Bronchial epithelial cell (primary cell): ENCODE measurements around the gene OPCML. TPM values are rescaled to one million over a fixed set of nuclear protein-coding genes. Genes with fewer than 3 reads are reported as not detected.

Source experiments
- DNase-seq: peaks from one replicate; pipeline ENCODE4 v3.0.0-alpha.2; 2010; ENCODE audit warnings: low read depth
- FAIRE-seq: peaks from 2 replicates; lab custom pipeline; 2011; peaks lifted over from hg19 to GRCh38; lab: Jason Lieb, UNC
- H3K27me3 ChIP-seq: 2 replicates; pipeline ENCODE4 v1.5.1; 2011; ENCODE audit warnings: low read length; ENCODE audit not compliant: control insufficient read depth, insufficient read depth
- H3K36me3 ChIP-seq: 2 replicates; pipeline ENCODE4 v1.5.1; 2011; ENCODE audit warnings: low read length; ENCODE audit not compliant: control insufficient read depth, insufficient read depth
- H3K4me3 ChIP-seq: 2 replicates; pipeline ENCODE4 v1.5.1; 2011; ENCODE audit warnings: mild to moderate bottlenecking, low read depth, low read length, control low read depth
- total RNA-seq: library from RNA; depleted of rRNA; stranded (reverse); fragments of >200 nt; gene quantifications from 2 replicates; pipeline ENCODE4 v1.2.1, GENCODE V29; 2014
- TF ChIP-seq, protein P1 (sequence below): IDR thresholded peaks from 2 replicates; pipeline ENCODE4 v1.5.1; 2011; ENCODE audit warnings: mild to moderate bottlenecking, moderate library complexity, low read length, control low read depth, inconsistent platforms; ENCODE audit not compliant: insufficient read depth, severe bottlenecking

OPCML gene
- total RNA-seq, 1 donor from 2014 or later = not detected

GRCh38 chr11:132620423-132620822, 911.9 kb downstream of the OPCML start:
- TF ChIP-seq, protein P1, sequence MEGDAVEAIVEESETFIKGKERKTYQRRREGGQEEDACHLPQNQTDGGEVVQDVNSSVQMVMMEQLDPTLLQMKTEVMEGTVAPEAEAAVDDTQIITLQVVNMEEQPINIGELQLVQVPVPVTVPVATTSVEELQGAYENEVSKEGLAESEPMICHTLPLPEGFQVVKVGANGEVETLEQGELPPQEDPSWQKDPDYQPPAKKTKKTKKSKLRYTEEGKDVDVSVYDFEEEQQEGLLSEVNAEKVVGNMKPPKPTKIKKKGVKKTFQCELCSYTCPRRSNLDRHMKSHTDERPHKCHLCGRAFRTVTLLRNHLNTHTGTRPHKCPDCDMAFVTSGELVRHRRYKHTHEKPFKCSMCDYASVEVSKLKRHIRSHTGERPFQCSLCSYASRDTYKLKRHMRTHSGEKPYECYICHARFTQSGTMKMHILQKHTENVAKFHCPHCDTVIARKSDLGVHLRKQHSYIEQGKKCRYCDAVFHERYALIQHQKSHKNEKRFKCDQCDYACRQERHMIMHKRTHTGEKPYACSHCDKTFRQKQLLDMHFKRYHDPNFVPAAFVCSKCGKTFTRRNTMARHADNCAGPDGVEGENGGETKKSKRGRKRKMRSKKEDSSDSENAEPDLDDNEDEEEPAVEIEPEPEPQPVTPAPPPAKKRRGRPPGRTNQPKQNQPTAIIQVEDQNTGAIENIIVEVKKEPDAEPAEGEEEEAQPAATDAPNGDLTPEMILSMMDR = no peak
- Histone ChIP-seq H3K36me3 (no peaks in the 10 kb centered on the region), H3K4me3 (no peak overlapping the region), H3K27me3 (no peaks in the 10 kb centered on the region)
- FAIRE-seq = peak; percentile 23
- no peak for DNase-seq

GRCh38 chr11:132610791-132611190, 921.5 kb downstream of the OPCML start:
- FAIRE-seq = no peak
- TF ChIP-seq, protein P1 = no peak

GRCh38 chr11:132610216-132610615, 922.1 kb downstream of the OPCML start:
- H3K27me3 ChIP-seq = no peaks in the 10 kb centered on the region
- no peak overlapping the region for H3K4me3 ChIP-seq
- DNase-seq (no peak), FAIRE-seq (no peak)
- no peaks in the 10 kb centered on the region for H3K36me3 ChIP-seq
- TF ChIP-seq, protein P1 = no peak

More at GRCh38 chr11:132610791-132611190, 921.5 kb downstream of the OPCML start:
- Histone ChIP-seq H3K4me3 (no peak overlapping the region), H3K27me3 (no peaks in the 10 kb centered on the region), H3K36me3 (no peaks in the 10 kb centered on the region)
- no peak for DNase-seq

DNA sequence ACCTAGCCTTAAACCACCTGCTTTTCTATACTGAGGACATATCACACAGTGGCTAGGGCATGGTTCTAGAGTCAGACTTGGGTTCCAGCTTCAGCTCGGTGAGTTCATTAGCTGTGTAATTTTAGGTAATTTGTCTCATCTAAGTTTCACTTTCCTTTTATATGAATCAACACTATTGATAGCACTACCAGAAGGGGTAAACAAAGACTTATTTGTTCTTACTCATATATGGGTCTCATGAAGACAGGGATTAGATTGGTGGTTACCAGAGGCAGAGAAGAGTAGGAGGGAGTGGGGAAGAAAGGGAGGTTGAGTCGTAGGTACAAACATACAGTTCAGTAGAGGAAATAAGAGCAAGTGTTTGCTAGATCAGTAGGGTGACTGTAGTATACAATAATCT, 924.7 kb downstream of the OPCML start:
- no peaks in the 10 kb centered on the region for H3K36me3 ChIP-seq
- H3K4me3 ChIP-seq = no peak overlapping the region
- TF ChIP-seq, protein P1 = no peak
- H3K27me3 ChIP-seq = no peaks in the 10 kb centered on the region
- FAIRE-seq (no peak), DNase-seq (no peak)

DNA sequence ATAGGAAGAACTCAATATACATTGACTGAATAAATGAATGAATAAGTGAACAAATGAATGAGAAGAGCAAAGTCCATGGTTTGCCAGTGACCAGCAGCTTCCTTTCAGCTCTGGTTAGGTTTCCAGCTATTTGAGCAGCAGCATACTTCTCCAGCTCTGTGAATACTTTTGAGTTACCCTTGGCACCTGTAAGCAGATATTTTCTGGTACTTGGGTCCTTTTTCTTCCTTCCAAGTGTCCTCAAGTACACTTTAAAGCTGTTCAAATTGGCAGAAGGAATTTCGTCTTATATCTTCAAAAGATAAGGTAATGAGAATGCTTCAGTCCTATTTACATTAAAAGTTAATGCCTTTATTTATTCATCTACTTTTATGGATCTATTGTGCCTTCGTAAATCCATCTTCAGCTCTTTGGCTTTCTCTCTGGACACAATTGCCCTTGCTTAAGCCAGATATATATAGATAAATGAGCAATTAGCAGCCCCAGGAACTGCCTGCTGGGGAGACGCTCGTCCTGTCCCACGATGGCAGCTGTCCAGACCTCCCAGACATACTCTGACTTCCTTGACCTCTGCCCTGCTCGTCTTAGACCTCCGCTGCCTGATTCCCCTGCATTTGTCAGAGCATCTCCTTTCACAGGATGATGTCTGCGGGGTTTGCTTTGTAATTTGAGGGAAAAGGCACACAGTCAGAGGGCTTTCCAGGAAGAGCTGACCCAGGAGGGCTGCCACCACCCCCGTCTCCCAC, 926.3 kb downstream of the OPCML start:
- DNase-seq (no peak), FAIRE-seq (no peak)
- H3K36me3 ChIP-seq = no peaks in the 10 kb centered on the region
- TF ChIP-seq, protein P1 = no peak
- H3K27me3 ChIP-seq = no peaks in the 10 kb centered on the region
- no peak overlapping the region for H3K4me3 ChIP-seq

GRCh38 chr11:132604431-132604830, 927.9 kb downstream of the OPCML start:
- DNase-seq (no peak), FAIRE-seq (no peak)
- TF ChIP-seq, protein P1 = no peak
- Histone ChIP-seq H3K4me3 (no peak overlapping the region), H3K36me3 (no peaks in the 10 kb centered on the region), H3K27me3 (no peaks in the 10 kb centered on the region)
